ENCODE results near the gene RYR2. TPM values are rescaled to one million over a fixed set of nuclear protein-coding genes. Genes with fewer than 3 reads are reported as not detected.

RYR2 gene
- total and polyA plus RNA-seq, 2 of the 8 experiments (the other 6 are each of a cell fraction or from before 2014, with no cell fraction given) = 1.3 to 4.4 TPM

DNA sequence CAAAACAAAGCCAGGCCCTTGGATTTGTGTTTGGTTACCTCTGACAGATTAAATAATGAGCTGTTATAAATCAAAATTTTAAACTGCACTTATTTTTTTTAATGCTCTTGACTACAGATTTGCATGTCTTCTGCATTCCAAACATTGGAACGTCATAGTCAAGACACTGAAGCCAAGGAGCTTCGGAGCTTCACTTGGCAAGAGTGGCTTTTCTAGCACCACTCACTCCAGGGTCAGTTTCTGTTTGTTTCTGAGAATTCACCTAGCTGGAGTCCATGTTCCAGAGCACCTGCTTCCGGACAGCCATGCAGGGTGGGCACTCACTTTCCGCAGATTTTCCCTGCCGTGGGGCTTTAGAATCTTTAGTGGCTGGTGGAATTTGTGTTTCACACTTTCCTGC is 645.8 kb downstream of the RYR2 start:
- no peaks in the 10 kb centered on the region for H3K27me3 ChIP-seq (replicated peaks in 1 of 4; ENCODE audit: control insufficient read depth in 3 of 4, extremely low read depth in 1 of 4, insufficient read depth in 3 of 4, low read length in 3 of 4)
- H4K5ac ChIP-seq (ENCODE audit: insufficient read length, low read depth, low read length) = no peak overlapping the region
- H3K9ac ChIP-seq (replicated peaks in 1 of 4; ENCODE audit: extremely low read depth in 1 of 4, low read depth in 3 of 4, low read length in 3 of 4) = no peak overlapping the region
- FAIRE-seq (no peak), DNase-seq (ENCODE audit: low read depth in 1 of 2, low spot score in 2 of 2) (no peak)
- H2AFZ ChIP-seq (ENCODE audit: low read length) = no peak overlapping the region
- CTCF ChIA-PET (ENCODE audit: partially characterized antibody) = no interaction called here
- no peaks in the 10 kb centered on the region for H3K9me3 ChIP-seq (ENCODE audit: insufficient read depth in 2 of 2, low read depth in 1 of 2, low read length in 1 of 2)
- H3K79me1 ChIP-seq (ENCODE audit: low read depth, low read length) = no peaks in the 10 kb centered on the region
- no peak overlapping the region for H2AK5ac ChIP-seq (ENCODE audit: low read depth, low read length)
- no peak overlapping the region for H2BK5ac ChIP-seq (ENCODE audit: low read depth, low read length)
- H3K18ac ChIP-seq (ENCODE audit: extremely low read depth, low read length) = no peak overlapping the region
- no peak overlapping the region for H3K14ac ChIP-seq (ENCODE audit: insufficient read length)
- 96% methylated on average over 5 of the region's 5 CpGs; no CpG with 5 or more reads in 1 of the 2 experiments for WGBS, 2 experiments (ENCODE audit: extremely low coverage in 1 of 2, insufficient coverage in 1 of 2, insufficient read length in 1 of 2, insufficient replicate concordance in 2 of 2, low coverage in 1 of 2, low lambda C conversion rate in 2 of 2, missing lambda C conversion rate in 1 of 2)
- no peaks in the 10 kb centered on the region for H3K79me2 ChIP-seq (ENCODE audit: control insufficient read depth in 1 of 2, insufficient read depth in 2 of 2, low read length in 2 of 2)
- peaks cover 0 to 6% (median 0%) of the 10 kb centered on the region in 4 experiments; a peak in 1 of 7 replicates for H3K4me1 ChIP-seq (replicated peaks in 1 of 4; ENCODE audit: control insufficient read depth in 3 of 4, insufficient read depth in 4 of 4, low read length in 3 of 4)
- POLR2A ChIA-PET (ENCODE audit: partially characterized antibody) = no interaction called here
- H3K27ac ChIP-seq (ENCODE audit: low read depth, low read length) = no peak overlapping the region
- no peak overlapping the region for H3K23ac ChIP-seq (ENCODE audit: insufficient read length)
- no peaks in the 10 kb centered on the region for H4K20me1 ChIP-seq (replicated peaks in 1 of 2; ENCODE audit: control insufficient read depth in 1 of 2, insufficient read depth in 2 of 2, low read length in 2 of 2)
- H3K23me2 ChIP-seq (ENCODE audit: low read depth, low read length) = no peaks in the 10 kb centered on the region
- H3K4me3 ChIP-seq (ENCODE audit: extremely low read depth in 1 of 4, insufficient read depth in 2 of 4, low read depth in 3 of 4, low read length in 4 of 4) = no peak overlapping the region
- no peak overlapping the region for H2BK15ac ChIP-seq (ENCODE audit: low read length)
- H3K56ac ChIP-seq (replicated peaks; ENCODE audit: insufficient read length, low read depth, low read length) = no peak overlapping the region
- H2BK12ac ChIP-seq (ENCODE audit: low read depth, low read length) = no peak overlapping the region
- no peaks in the 10 kb centered on the region for H3K36me3 ChIP-seq (ENCODE audit: control insufficient read depth in 2 of 4, insufficient read depth in 4 of 4, low read length in 3 of 4)
- H2BK20ac ChIP-seq (ENCODE audit: low read length) = no peak overlapping the region
- H3K4me2 ChIP-seq (ENCODE audit: insufficient read depth in 1 of 2, low read depth in 2 of 2, low read length in 2 of 2) = no peak overlapping the region
- no peak overlapping the region for H3K4ac ChIP-seq (replicated peaks; ENCODE audit: insufficient read length, low read depth, low read length)
- H4K91ac ChIP-seq (replicated peaks; ENCODE audit: insufficient read length, low read length) = no peak overlapping the region
- H4K8ac ChIP-seq (ENCODE audit: extremely low read depth, insufficient read depth, low read length) = no peak overlapping the region
- H2BK120ac ChIP-seq (replicated peaks; ENCODE audit: low read depth, low read length) = no peak overlapping the region
- TF ChIP-seq CHD1 (IDR thresholded peaks at IDR 0.05; ENCODE audit: low read depth, low read length) (no peak), JUN (IDR thresholded peaks at IDR 0.05; ENCODE audit: low read depth, low read length) (no peak), HDAC2 (IDR thresholded peaks at IDR 0.05; ENCODE audit: borderline replicate concordance in 1 of 2, low read depth in 2 of 2, low read length in 2 of 2) (no peak), POU5F1 (IDR thresholded peaks at IDR 0.05; ENCODE audit: low read depth, low read length) (no peak), CHD2 (IDR thresholded peaks at IDR 0.05; ENCODE audit: low read length) (no peak), CTBP2 (IDR thresholded peaks at IDR 0.05; ENCODE audit: borderline replicate concordance, insufficient read depth, insufficient read length, low read length) (no peak), SP4 (IDR thresholded peaks at IDR 0.05; ENCODE audit: low read length) (no peak), KDM5A (IDR thresholded peaks at IDR 0.05; ENCODE audit: low read length) (no peak), CBX8 (IDR thresholded peaks at IDR 0.05; ENCODE audit: borderline replicate concordance, low read depth, low read length) (no peak), NANOG (IDR thresholded peaks at IDR 0.05; ENCODE audit: insufficient read depth, low read depth, low read length, poor library complexity, severe bottlenecking) (no peak)
- TF ChIP-seq, protein P1, sequence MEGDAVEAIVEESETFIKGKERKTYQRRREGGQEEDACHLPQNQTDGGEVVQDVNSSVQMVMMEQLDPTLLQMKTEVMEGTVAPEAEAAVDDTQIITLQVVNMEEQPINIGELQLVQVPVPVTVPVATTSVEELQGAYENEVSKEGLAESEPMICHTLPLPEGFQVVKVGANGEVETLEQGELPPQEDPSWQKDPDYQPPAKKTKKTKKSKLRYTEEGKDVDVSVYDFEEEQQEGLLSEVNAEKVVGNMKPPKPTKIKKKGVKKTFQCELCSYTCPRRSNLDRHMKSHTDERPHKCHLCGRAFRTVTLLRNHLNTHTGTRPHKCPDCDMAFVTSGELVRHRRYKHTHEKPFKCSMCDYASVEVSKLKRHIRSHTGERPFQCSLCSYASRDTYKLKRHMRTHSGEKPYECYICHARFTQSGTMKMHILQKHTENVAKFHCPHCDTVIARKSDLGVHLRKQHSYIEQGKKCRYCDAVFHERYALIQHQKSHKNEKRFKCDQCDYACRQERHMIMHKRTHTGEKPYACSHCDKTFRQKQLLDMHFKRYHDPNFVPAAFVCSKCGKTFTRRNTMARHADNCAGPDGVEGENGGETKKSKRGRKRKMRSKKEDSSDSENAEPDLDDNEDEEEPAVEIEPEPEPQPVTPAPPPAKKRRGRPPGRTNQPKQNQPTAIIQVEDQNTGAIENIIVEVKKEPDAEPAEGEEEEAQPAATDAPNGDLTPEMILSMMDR (IDR thresholded peaks at IDR 0.05; ENCODE audit: control extremely low read depth in 1 of 3, insufficient read depth in 1 of 3, low read depth in 1 of 3, low read length in 3 of 3) = no peak
